ENCODE measurements around the gene VTN. TPM values are rescaled to one million over a fixed set of nuclear protein-coding genes. Genes with fewer than 3 reads are reported as not detected.

VTN gene
- total and polyA plus RNA-seq, 2 experiments from 2014 or later, result 0.16 TPM; not detected in 1

DNA sequence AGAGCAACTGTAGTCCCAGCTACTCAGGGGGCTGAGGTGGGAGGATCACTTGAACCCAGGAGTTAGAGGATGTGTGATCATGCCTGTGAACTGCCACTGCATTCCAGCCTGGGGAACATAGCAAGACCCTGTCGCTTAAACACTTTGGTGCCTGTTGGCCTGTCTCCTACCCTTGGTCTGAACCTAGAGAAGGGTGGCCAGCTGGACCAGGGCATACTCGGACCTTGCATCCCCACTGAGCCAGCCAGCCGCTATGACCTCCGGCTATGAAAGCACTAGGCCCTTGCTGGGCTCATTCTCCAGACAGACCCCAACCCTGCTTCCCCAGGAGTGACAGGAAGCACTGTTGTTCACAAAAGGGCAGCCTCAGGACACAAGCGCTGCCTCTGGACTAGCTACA, 39.4 kb downstream of the VTN start:
- DNase-seq (ENCODE audit: low spot score), result no peak
- Histone ChIP-seq H3K27me3 (ENCODE audit: insufficient read depth) (no peaks in the 10 kb centered on the region), H3K9me2 (ENCODE audit: insufficient read depth) (no peaks in the 10 kb centered on the region), H3K79me2 (replicated peaks; ENCODE audit: insufficient read depth) (peaks cover 9% of the 10 kb centered on the region), H3K4me3 (no peak overlapping the region), H3K36me3 (ENCODE audit: insufficient read depth) (peaks cover 22% of the 10 kb centered on the region), H3F3A (replicated peaks; ENCODE audit: low read depth) (peaks cover 21% of the 10 kb centered on the region; the same call in 1 of the 2 replicates), H2AFZ (no peak overlapping the region), H4K20me1 (replicated peaks; ENCODE audit: insufficient read depth) (peaks cover 26% of the 10 kb centered on the region), H3K4me1 (ENCODE audit: insufficient read depth) (peaks cover 5% of the 10 kb centered on the region; the same call in 1 of the 2 replicates), H3K4me2 (no peak overlapping the region), H3K27ac (ENCODE audit: low read depth) (peak overlapping the region; percentile 26; the same call in 1 of the 2 replicates)
- H3K36me3 Mint-ChIP-seq (ENCODE audit: low read depth), result peaks cover 41% of the 10 kb centered on the region
- H3K27me3 Mint-ChIP-seq (ENCODE audit: insufficient read depth, low read depth, poor library complexity), result peaks cover 9% of the 10 kb centered on the region
- TF ChIP-seq, protein P1, sequence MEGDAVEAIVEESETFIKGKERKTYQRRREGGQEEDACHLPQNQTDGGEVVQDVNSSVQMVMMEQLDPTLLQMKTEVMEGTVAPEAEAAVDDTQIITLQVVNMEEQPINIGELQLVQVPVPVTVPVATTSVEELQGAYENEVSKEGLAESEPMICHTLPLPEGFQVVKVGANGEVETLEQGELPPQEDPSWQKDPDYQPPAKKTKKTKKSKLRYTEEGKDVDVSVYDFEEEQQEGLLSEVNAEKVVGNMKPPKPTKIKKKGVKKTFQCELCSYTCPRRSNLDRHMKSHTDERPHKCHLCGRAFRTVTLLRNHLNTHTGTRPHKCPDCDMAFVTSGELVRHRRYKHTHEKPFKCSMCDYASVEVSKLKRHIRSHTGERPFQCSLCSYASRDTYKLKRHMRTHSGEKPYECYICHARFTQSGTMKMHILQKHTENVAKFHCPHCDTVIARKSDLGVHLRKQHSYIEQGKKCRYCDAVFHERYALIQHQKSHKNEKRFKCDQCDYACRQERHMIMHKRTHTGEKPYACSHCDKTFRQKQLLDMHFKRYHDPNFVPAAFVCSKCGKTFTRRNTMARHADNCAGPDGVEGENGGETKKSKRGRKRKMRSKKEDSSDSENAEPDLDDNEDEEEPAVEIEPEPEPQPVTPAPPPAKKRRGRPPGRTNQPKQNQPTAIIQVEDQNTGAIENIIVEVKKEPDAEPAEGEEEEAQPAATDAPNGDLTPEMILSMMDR (conservative IDR thresholded peaks at IDR 0.05; ENCODE audit: low read depth in 2 of 2), result no peak
- no peak for TF ChIP-seq NANOG (IDR thresholded peaks at IDR 0.05; ENCODE audit: borderline replicate concordance)
- no peak for TF ChIP-seq EZH2phosphoT487 (IDR thresholded peaks at IDR 0.05; ENCODE audit: unreplicated experiment)
- TF ChIP-seq ZNF114 (CRISPR knock-in tag; IDR thresholded peaks at IDR 0.05), result no peak
- TF ChIP-seq ZNF331 (CRISPR knock-in tag; IDR thresholded peaks at IDR 0.05; ENCODE audit: low read depth), result no peak
- TF ChIP-seq STAT1 (IDR thresholded peaks at IDR 0.05; ENCODE audit: unreplicated experiment), result no peak
- no peak for TF ChIP-seq CREB1 (CRISPR knock-in tag; IDR thresholded peaks at IDR 0.05; ENCODE audit: low read depth)
- TF ChIP-seq EZH2 (IDR thresholded peaks at IDR 0.05; ENCODE audit: low read depth, unreplicated experiment), result no peak
- TF ChIP-seq, protein P2, sequence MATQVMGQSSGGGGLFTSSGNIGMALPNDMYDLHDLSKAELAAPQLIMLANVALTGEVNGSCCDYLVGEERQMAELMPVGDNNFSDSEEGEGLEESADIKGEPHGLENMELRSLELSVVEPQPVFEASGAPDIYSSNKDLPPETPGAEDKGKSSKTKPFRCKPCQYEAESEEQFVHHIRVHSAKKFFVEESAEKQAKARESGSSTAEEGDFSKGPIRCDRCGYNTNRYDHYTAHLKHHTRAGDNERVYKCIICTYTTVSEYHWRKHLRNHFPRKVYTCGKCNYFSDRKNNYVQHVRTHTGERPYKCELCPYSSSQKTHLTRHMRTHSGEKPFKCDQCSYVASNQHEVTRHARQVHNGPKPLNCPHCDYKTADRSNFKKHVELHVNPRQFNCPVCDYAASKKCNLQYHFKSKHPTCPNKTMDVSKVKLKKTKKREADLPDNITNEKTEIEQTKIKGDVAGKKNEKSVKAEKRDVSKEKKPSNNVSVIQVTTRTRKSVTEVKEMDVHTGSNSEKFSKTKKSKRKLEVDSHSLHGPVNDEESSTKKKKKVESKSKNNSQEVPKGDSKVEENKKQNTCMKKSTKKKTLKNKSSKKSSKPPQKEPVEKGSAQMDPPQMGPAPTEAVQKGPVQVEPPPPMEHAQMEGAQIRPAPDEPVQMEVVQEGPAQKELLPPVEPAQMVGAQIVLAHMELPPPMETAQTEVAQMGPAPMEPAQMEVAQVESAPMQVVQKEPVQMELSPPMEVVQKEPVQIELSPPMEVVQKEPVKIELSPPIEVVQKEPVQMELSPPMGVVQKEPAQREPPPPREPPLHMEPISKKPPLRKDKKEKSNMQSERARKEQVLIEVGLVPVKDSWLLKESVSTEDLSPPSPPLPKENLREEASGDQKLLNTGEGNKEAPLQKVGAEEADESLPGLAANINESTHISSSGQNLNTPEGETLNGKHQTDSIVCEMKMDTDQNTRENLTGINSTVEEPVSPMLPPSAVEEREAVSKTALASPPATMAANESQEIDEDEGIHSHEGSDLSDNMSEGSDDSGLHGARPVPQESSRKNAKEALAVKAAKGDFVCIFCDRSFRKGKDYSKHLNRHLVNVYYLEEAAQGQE (IDR thresholded peaks at IDR 0.05; ENCODE audit: unreplicated experiment), result no peak
- TF ChIP-seq JUNB (IDR thresholded peaks at IDR 0.05; ENCODE audit: unreplicated experiment), result no peak
- TF ChIP-seq, protein P3, sequence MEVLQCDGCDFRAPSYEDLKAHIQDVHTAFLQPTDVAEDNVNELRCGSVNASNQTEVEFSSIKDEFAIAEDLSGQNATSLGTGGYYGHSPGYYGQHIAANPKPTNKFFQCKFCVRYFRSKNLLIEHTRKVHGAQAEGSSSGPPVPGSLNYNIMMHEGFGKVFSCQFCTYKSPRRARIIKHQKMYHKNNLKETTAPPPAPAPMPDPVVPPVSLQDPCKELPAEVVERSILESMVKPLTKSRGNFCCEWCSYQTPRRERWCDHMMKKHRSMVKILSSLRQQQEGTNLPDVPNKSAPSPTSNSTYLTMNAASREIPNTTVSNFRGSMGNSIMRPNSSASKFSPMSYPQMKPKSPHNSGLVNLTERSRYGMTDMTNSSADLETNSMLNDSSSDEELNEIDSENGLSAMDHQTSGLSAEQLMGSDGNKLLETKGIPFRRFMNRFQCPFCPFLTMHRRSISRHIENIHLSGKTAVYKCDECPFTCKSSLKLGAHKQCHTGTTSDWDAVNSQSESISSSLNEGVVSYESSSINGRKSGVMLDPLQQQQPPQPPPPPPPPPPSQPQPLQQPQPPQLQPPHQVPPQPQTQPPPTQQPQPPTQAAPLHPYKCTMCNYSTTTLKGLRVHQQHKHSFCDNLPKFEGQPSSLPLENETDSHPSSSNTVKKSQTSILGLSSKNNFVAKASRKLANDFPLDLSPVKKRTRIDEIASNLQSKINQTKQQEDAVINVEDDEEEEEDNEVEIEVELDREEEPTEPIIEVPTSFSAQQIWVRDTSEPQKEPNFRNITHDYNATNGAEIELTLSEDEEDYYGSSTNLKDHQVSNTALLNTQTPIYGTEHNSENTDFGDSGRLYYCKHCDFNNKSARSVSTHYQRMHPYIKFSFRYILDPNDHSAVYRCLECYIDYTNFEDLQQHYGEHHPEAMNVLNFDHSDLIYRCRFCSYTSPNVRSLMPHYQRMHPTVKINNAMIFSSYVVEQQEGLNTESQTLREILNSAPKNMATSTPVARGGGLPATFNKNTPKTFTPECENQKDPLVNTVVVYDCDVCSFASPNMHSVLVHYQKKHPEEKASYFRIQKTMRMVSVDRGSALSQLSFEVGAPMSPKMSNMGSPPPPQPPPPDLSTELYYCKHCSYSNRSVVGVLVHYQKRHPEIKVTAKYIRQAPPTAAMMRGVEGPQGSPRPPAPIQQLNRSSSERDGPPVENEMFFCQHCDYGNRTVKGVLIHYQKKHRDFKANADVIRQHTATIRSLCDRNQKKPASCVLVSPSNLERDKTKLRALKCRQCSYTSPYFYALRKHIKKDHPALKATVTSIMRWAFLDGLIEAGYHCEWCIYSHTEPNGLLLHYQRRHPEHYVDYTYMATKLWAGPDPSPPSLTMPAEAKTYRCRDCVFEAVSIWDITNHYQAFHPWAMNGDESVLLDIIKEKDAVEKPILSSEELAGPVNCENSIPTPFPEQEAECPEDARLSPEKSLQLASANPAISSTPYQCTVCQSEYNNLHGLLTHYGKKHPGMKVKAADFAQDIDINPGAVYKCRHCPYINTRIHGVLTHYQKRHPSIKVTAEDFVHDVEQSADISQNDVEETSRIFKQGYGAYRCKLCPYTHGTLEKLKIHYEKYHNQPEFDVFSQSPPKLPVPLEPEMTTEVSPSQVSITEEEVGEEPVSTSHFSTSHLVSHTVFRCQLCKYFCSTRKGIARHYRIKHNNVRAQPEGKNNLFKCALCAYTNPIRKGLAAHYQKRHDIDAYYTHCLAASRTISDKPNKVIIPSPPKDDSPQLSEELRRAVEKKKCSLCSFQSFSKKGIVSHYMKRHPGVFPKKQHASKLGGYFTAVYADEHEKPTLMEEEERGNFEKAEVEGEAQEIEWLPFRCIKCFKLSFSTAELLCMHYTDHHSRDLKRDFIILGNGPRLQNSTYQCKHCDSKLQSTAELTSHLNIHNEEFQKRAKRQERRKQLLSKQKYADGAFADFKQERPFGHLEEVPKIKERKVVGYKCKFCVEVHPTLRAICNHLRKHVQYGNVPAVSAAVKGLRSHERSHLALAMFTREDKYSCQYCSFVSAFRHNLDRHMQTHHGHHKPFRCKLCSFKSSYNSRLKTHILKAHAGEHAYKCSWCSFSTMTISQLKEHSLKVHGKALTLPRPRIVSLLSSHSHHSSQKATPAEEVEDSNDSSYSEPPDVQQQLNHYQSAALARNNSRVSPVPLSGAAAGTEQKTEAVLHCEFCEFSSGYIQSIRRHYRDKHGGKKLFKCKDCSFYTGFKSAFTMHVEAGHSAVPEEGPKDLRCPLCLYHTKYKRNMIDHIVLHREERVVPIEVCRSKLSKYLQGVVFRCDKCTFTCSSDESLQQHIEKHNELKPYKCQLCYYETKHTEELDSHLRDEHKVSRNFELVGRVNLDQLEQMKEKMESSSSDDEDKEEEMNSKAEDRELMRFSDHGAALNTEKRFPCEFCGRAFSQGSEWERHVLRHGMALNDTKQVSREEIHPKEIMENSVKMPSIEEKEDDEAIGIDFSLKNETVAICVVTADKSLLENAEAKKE (CRISPR knock-in tag; IDR thresholded peaks at IDR 0.05), result no peak
- TF ChIP-seq, protein P4, sequence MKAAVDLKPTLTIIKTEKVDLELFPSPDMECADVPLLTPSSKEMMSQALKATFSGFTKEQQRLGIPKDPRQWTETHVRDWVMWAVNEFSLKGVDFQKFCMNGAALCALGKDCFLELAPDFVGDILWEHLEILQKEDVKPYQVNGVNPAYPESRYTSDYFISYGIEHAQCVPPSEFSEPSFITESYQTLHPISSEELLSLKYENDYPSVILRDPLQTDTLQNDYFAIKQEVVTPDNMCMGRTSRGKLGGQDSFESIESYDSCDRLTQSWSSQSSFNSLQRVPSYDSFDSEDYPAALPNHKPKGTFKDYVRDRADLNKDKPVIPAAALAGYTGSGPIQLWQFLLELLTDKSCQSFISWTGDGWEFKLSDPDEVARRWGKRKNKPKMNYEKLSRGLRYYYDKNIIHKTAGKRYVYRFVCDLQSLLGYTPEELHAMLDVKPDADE (IDR thresholded peaks at IDR 0.05), result no peak
- no peak; the same call in 1 of the 2 replicates for TF ChIP-seq POLR2AphosphoS5 (IDR thresholded peaks at IDR 0.05; ENCODE audit: low read depth)
- H3K27ac Mint-ChIP-seq, result no peak overlapping the region
- no peak for ATAC-seq
- H3K9me3 Mint-ChIP-seq, result no peaks in the 10 kb centered on the region
- H3K4me3 Mint-ChIP-seq, result no peak overlapping the region
- peaks cover 11% of the 10 kb centered on the region for H3K4me1 Mint-ChIP-seq

All from GM23338 (cell line).